Epithelial cell of proximal tubule (primary cell): ENCODE results near the gene SHROOM4. TPM values are rescaled to one million over a fixed set of nuclear protein-coding genes. Genes with fewer than 3 reads are reported as not detected.

Source experiments
- DNase-seq: peaks from one replicate; pipeline ENCODE4 v3.0.0-alpha.2; 2011; ENCODE audit warnings: low read depth
- H3K4me3 ChIP-seq: 2 replicates; pipeline ENCODE4 v1.5.1; 2011; ENCODE audit warnings: low read depth, mild to moderate bottlenecking, low read length
- total RNA-seq: library from RNA; depleted of rRNA; stranded (reverse); fragments of >200 nt; gene quantifications from 2 replicates; pipeline ENCODE4 v1.2.3, GENCODE V29; 2015
- TF ChIP-seq, protein P1 (sequence below): conservative IDR thresholded peaks from 2 replicates; pipeline ENCODE4 v1.5.1; 2012; ENCODE audit warnings: low read depth, mild to moderate bottlenecking, low read length

The SHROOM4 gene
- total RNA-seq, 1 donor from 2014 or later = 4.2 TPM

DNA sequence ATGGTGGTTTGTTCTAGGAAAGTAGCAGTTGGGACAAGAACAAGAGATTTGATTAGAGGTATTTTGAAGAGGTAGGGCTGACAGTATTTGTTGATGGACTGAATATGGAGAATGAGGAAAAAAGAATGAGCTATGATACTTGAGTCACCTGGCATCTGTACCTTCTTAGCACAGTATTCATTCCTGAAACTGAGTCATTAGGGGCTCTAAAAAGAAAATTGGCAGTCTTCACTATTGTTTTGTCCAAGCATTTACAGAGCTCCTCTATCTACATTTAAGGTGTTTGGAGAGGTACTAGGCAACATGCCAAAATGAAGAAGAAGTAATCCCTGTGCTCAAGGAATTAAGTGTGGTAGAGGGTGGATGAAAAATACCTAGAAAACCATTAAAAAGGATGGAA lies 165.8 kb downstream of the SHROOM4 start:
- peak; percentile 1 for DNase-seq
- TF ChIP-seq, protein P1, sequence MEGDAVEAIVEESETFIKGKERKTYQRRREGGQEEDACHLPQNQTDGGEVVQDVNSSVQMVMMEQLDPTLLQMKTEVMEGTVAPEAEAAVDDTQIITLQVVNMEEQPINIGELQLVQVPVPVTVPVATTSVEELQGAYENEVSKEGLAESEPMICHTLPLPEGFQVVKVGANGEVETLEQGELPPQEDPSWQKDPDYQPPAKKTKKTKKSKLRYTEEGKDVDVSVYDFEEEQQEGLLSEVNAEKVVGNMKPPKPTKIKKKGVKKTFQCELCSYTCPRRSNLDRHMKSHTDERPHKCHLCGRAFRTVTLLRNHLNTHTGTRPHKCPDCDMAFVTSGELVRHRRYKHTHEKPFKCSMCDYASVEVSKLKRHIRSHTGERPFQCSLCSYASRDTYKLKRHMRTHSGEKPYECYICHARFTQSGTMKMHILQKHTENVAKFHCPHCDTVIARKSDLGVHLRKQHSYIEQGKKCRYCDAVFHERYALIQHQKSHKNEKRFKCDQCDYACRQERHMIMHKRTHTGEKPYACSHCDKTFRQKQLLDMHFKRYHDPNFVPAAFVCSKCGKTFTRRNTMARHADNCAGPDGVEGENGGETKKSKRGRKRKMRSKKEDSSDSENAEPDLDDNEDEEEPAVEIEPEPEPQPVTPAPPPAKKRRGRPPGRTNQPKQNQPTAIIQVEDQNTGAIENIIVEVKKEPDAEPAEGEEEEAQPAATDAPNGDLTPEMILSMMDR = no peak
- H3K4me3 ChIP-seq = no peak overlapping the region

DNA sequence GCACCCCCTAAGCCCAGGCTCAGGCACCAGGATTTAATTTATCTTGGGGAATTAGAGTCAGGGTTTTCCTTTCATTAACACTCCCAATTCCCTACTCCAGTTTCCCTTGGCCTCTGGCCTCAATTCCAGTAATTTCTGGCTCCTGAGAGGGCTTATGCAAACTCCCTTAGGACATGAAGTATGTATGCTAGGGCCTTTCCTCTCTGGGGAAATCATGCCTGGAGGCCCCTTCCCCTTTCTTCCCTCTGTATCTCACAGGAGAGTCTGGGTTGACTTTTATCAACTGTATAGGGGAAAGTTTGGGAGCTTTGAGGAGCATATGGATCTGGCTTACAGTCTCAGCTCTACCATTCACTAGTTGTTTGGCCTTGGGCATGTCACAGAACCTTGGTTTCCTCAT lies 169.5 kb downstream of the SHROOM4 start:
- DNase-seq = no peak
- no peak overlapping the region for H3K4me3 ChIP-seq
- TF ChIP-seq, protein P1 = no peak

DNA sequence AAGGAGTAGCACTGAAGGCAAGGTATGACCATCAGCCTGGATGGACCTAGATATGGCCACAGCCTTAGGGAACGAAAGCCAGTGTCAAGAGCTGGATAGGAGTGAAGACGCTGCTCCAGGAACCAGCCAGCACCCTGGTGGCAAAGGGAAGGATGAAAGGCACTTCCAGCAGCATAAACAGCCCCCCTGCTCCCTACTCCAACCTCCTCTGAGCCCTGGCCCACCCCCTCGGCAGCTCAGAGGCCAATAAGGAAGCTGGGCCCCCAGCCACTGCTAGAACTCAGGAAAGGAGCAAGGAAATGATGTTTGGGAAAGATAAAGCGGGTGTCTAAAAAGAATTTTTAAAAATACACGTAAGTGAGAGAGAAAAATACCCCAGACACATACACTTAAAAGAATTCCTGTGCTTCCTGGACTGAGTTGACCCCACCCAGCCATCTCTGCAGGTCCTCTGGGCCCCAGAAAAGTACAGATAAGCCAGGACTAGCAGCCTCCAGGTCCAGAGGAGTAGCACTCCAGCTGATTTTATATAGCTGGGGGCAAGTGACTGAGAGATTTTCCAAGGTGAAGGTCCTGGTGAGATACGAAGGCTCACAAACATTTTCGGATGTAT lies 170.4 kb downstream of the SHROOM4 start:
- TF ChIP-seq, protein P1 = no peak
- H3K4me3 ChIP-seq = no peak overlapping the region
- DNase-seq = no peak

DNA sequence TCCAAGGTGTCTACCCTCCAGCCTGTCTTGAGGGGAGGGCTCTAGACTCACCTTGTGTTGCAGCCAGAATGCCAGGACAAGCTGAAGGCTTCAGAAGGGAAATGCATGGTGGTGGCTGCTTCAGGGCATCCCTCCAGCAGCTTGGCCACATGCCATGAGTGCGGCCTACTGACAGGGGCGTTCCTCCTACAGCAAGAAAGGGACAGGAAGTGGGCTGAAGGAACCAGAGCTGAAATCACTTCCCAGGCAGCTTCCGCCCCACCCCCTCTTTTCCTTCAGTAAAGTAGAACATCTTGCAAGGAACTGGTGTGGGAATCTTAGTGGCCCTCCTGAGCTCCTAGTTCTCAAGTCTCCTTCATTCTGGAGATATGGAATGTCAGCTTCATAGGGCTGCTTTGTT lies 175.9 kb downstream of the SHROOM4 start:
- TF ChIP-seq, protein P1 = no peak
- no peak for DNase-seq
- no peak overlapping the region for H3K4me3 ChIP-seq

DNA sequence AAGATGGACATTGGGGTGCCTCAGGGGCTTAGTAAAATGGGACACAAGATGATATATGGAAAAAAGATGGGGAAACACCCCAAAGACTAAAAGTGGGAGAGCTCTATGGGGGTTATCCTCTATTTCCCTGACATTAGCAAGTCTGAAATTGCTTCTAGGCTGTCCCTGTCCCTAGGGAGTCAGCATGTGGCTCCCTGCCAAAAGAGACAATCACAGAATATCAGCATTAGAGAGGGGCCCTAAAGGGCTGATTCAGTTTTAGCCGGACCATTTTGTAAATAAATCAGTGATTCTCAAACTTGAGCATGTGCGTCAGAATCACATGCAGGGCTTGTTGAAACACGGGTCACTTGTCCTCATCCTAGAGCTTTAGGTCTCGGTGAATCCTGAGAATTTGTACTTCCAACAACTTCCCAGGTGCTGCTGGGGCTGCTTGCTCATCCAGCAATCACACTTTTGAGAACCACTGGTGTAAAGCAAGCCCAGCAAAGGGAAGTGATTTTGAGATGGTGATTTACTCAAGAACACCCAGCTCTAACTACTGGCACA lies 178.1 kb downstream of the SHROOM4 start:
- TF ChIP-seq, protein P1 = no peak
- no peak overlapping the region for H3K4me3 ChIP-seq
- DNase-seq = no peak

DNA sequence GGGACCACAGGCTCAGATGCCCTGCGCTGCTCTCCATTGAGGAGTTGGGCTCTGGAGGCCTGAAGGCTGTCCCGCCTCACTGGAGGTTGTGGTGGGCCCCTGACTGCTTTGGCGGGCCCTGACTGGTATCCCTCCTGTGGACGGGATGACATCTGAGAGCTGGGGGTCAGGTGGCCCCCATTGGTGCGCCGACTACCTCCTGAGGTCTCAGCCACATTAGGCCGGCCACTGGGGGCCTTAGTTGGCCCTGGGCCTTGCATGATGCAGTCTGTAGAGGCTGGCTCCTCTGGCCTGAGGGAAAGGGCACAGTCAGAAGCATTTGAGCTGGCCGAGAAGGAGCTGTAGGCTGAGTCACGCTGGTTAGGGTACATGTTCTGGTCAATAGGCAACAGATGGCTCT lies 178.8 kb downstream of the SHROOM4 start:
- no peak overlapping the region for H3K4me3 ChIP-seq
- no peak for DNase-seq
- TF ChIP-seq, protein P1 = no peak

DNA sequence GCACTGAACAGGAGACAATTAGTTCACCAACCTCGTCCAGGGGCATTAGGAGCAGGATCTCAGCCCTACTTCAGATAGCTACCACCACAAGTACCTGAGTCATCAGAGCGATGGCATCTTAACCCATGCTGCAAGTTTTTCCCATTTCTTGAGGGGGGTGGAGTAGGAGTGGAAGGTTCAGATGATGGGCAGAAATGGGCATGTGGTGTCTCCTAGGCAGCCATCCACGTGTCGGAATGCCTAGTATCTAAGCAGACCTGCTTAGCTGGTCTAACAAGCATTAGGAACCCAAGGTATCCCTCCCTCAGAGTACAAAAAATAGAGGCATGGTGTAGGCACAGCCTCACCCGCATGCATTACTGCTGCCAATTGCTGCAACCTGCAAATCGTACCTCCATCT lies 184.2 kb downstream of the SHROOM4 start:
- DNase-seq = no peak
- no peak overlapping the region for H3K4me3 ChIP-seq
- TF ChIP-seq, protein P1 = no peak
